Activated T-cell treated with anti-CD3 and anti-CD28 coated beads, Interleukin-2, amount 50 U/mL, for 72 hours (primary cell): ENCODE data around the gene CEMIP2. TPM values are rescaled to one million over a fixed set of nuclear protein-coding genes. Genes with fewer than 3 reads are reported as not detected.

Source experiments
- ATAC-seq, 2 donors: fragments of 150-1000 bp; cut with Tn5 transposase; replicated peaks in 1 of 2; 2 replicates each; pipeline ENCODE4 v1.10.0; 2021; ENCODE audit warnings: moderate library complexity in 2 of 2, mild to moderate bottlenecking in 1 of 2
- DNase-seq, 2 donors: peaks; one replicate each; pipeline ENCODE4 v3.0.0; 2021 to 2022; ENCODE audit warnings: mixed read lengths in 1 of 2
- H3K27ac Mint-ChIP-seq: one replicate; pipeline ENCODE4 v1.8.0; 2022; ENCODE audit warnings: mild to moderate bottlenecking, moderate library complexity, mixed read lengths
- H3K27me3 Mint-ChIP-seq: one replicate; pipeline ENCODE4 v1.8.0; 2022; ENCODE audit warnings: low read depth, mixed read lengths
- H3K36me3 Mint-ChIP-seq, 2 donors: one replicate each; pipeline ENCODE4 v1.8.0; 2022; ENCODE audit warnings: mixed read lengths in 2 of 2, mild to moderate bottlenecking in 1 of 2; ENCODE audit not compliant: insufficient read depth in 2 of 2
- H3K4me1 Mint-ChIP-seq: one replicate; pipeline ENCODE4 v1.8.0; 2022; ENCODE audit warnings: low read depth, mixed read lengths
- H3K4me3 Mint-ChIP-seq, 2 donors: one replicate each; pipeline ENCODE4 v1.8.0; 2022; ENCODE audit warnings: mild to moderate bottlenecking in 2 of 2, mixed read lengths in 2 of 2, moderate library complexity in 2 of 2
- H3K9me3 Mint-ChIP-seq, 2 donors: one replicate each; pipeline ENCODE4 v1.8.0; 2022; ENCODE audit warnings: mixed read lengths in 2 of 2
- total RNA-seq, 2 donors: library from RNA; stranded (reverse); gene quantifications; one replicate each; pipeline ENCODE4 v1.2.3, GENCODE V29; 2022

CEMIP2 gene
- total RNA-seq, 2 donors from 2014 or later = 46.7 to 62.2 TPM

- Mint-ChIP-seq H3K27ac (peak overlapping the region; percentile 46), H3K36me3 (peaks cover 3 to 15% of the 10 kb centered on the region in 2 donors), H3K27me3 (no peaks in the 10 kb centered on the region), H3K9me3 (no peaks in the 10 kb centered on the region), H3K4me1 (peaks cover 8% of the 10 kb centered on the region), H3K4me3 (no peak overlapping the region)
- DNase-seq = no peak
- no peak for ATAC-seq
Measured at GRCh38 chr9:71740199-71740598, 28.1 kb downstream of the CEMIP2 start.

- Mint-ChIP-seq H3K4me1 (peaks cover 14% of the 10 kb centered on the region), H3K36me3 (peaks cover 3 to 26% of the 10 kb centered on the region in 2 donors), H3K27ac (no peak overlapping the region), H3K4me3 (no peak overlapping the region), H3K9me3 (no peaks in the 10 kb centered on the region), H3K27me3 (no peaks in the 10 kb centered on the region)
- ATAC-seq (no peak), DNase-seq (no peak)
Measured at GRCh38 chr9:71737455-71737854, 30.9 kb downstream of the CEMIP2 start.

GRCh38 chr9:71736236-71736635, 32.1 kb downstream of the CEMIP2 start:
- ATAC-seq = no peak
- Mint-ChIP-seq H3K27ac (peak overlapping the region; percentile 10), H3K27me3 (no peaks in the 10 kb centered on the region), H3K9me3 (no peaks in the 10 kb centered on the region), H3K4me3 (no peak overlapping the region), H3K4me1 (peaks cover 14% of the 10 kb centered on the region), H3K36me3 (peaks cover 3 to 28% of the 10 kb centered on the region in 2 donors)
- DNase-seq = no peak

GRCh38 chr9:71734950-71735349, 33.4 kb downstream of the CEMIP2 start:
- no peaks in the 10 kb centered on the region for H3K27me3 Mint-ChIP-seq
- H3K9me3 Mint-ChIP-seq = no peaks in the 10 kb centered on the region
- DNase-seq (no peak), ATAC-seq (peak; percentile 53 to 73)
- H3K27ac Mint-ChIP-seq = peak overlapping the region; percentile 88
- peaks cover 14% of the 10 kb centered on the region for H3K4me1 Mint-ChIP-seq
- H3K36me3 Mint-ChIP-seq = peaks cover 3 to 33% of the 10 kb centered on the region in 2 donors
- peak overlapping the region in 1 of 2 donors; percentile 45 for H3K4me3 Mint-ChIP-seq

- Mint-ChIP-seq H3K27me3 (no peaks in the 10 kb centered on the region), H3K4me1 (peaks cover 14% of the 10 kb centered on the region), H3K4me3 (no peak overlapping the region), H3K27ac (peak overlapping the region; percentile 54), H3K9me3 (no peaks in the 10 kb centered on the region), H3K36me3 (peaks cover 6 to 37% of the 10 kb centered on the region in 2 donors)
- DNase-seq = no peak
- ATAC-seq = no peak
Measured at GRCh38 chr9:71733176-71733575, 35.1 kb downstream of the CEMIP2 start.

GRCh38 chr9:71729816-71730526, 38.3 kb downstream of the CEMIP2 start:
- peaks cover 4% of the 10 kb centered on the region for H3K4me1 Mint-ChIP-seq
- no peak overlapping the region for H3K4me3 Mint-ChIP-seq
- no peak overlapping the region for H3K27ac Mint-ChIP-seq
- peaks cover 6 to 30% of the 10 kb centered on the region in 2 donors for H3K36me3 Mint-ChIP-seq
- no peaks in the 10 kb centered on the region for H3K9me3 Mint-ChIP-seq
- DNase-seq = no peak
- H3K27me3 Mint-ChIP-seq = no peaks in the 10 kb centered on the region
- no peak for ATAC-seq

- H3K9me3 Mint-ChIP-seq = no peaks in the 10 kb centered on the region
- H3K36me3 Mint-ChIP-seq = peaks cover 10 to 28% of the 10 kb centered on the region in 2 donors
- no peak overlapping the region for H3K27ac Mint-ChIP-seq
- peaks cover 10% of the 10 kb centered on the region for H3K4me1 Mint-ChIP-seq
- H3K27me3 Mint-ChIP-seq = no peaks in the 10 kb centered on the region
- ATAC-seq = no peak
- no peak for DNase-seq
- H3K4me3 Mint-ChIP-seq = no peak overlapping the region
Measured at GRCh38 chr9:71726723-71727122, 41.6 kb downstream of the CEMIP2 start.

- no peak for DNase-seq
- Mint-ChIP-seq H3K36me3 (peaks cover 10 to 31% of the 10 kb centered on the region in 2 donors), H3K27me3 (no peaks in the 10 kb centered on the region), H3K27ac (no peak overlapping the region), H3K9me3 (no peaks in the 10 kb centered on the region), H3K4me3 (no peak overlapping the region), H3K4me1 (peaks cover 10% of the 10 kb centered on the region)
- no peak for ATAC-seq
Measured at GRCh38 chr9:71725590-71726338, 42.5 kb downstream of the CEMIP2 start.

- ATAC-seq = no peak
- H3K27me3 Mint-ChIP-seq = no peaks in the 10 kb centered on the region
- no peaks in the 10 kb centered on the region for H3K9me3 Mint-ChIP-seq
- H3K4me1 Mint-ChIP-seq = peaks cover 10% of the 10 kb centered on the region
- no peak for DNase-seq
- H3K27ac Mint-ChIP-seq = peak overlapping the region; percentile 94
- no peak overlapping the region for H3K4me3 Mint-ChIP-seq
- peaks cover 9 to 23% of the 10 kb centered on the region in 2 donors for H3K36me3 Mint-ChIP-seq
Measured at GRCh38 chr9:71721855-71722254, 46.5 kb downstream of the CEMIP2 start.

- Mint-ChIP-seq H3K4me1 (peaks cover 10% of the 10 kb centered on the region), H3K27ac (no peak overlapping the region), H3K4me3 (no peak overlapping the region), H3K9me3 (no peaks in the 10 kb centered on the region), H3K27me3 (no peaks in the 10 kb centered on the region), H3K36me3 (peaks cover 9 to 23% of the 10 kb centered on the region in 2 donors)
- DNase-seq (no peak), ATAC-seq (no peak)
Measured at GRCh38 chr9:71719562-71719961, 48.8 kb downstream of the CEMIP2 start.

GRCh38 chr9:71719088-71719487, 49.2 kb downstream of the CEMIP2 start:
- no peaks in the 10 kb centered on the region for H3K9me3 Mint-ChIP-seq

GRCh38 chr9:71716138-71716909, 52.0 kb downstream of the CEMIP2 start:
- ATAC-seq = no peak
- H3K36me3 Mint-ChIP-seq = peaks cover 11 to 21% of the 10 kb centered on the region in 2 donors
- H3K27ac Mint-ChIP-seq = no peak overlapping the region
- peaks cover 5% of the 10 kb centered on the region for H3K4me1 Mint-ChIP-seq
- no peaks in the 10 kb centered on the region for H3K9me3 Mint-ChIP-seq
- no peak for DNase-seq
- no peak overlapping the region for H3K4me3 Mint-ChIP-seq
- H3K27me3 Mint-ChIP-seq = no peaks in the 10 kb centered on the region

More at GRCh38 chr9:71719088-71719487, 49.2 kb downstream of the CEMIP2 start:
- Mint-ChIP-seq H3K4me3 (no peak overlapping the region), H3K27ac (no peak overlapping the region), H3K36me3 (peaks cover 9 to 23% of the 10 kb centered on the region in 2 donors), H3K4me1 (peaks cover 10% of the 10 kb centered on the region), H3K27me3 (no peaks in the 10 kb centered on the region)
- ATAC-seq (no peak), DNase-seq (no peak)

GRCh38 chr9:71710856-71711255, 57.5 kb downstream of the CEMIP2 start:
- peaks cover 8 to 24% of the 10 kb centered on the region in 2 donors for H3K36me3 Mint-ChIP-seq

More at GRCh38 chr9:71710856-71711255, 57.5 kb downstream of the CEMIP2 start:
- ATAC-seq (no peak), DNase-seq (no peak)
- Mint-ChIP-seq H3K9me3 (no peaks in the 10 kb centered on the region), H3K4me1 (peaks cover 24% of the 10 kb centered on the region), H3K4me3 (no peak overlapping the region), H3K27ac (no peak overlapping the region), H3K27me3 (no peaks in the 10 kb centered on the region)
